ENCODE results near the gene JAKMIP1. TPM values are rescaled to one million over a fixed set of nuclear protein-coding genes. Genes with fewer than 3 reads are reported as not detected.

Gene JAKMIP1
- total and polyA plus RNA-seq, 2 of the 13 experiments (the other 11 are each of a cell fraction or from before 2014, with no cell fraction given) = not detected

GRCh38 chr4:6141554-6141953, 58.8 kb downstream of the JAKMIP1 start:
- WGBS (ENCODE audit: low lambda C conversion rate) = 49% methylated on average over 9 of the region's 9 CpGs
- Histone ChIP-seq H3K79me2 (ENCODE audit: insufficient read depth, low read length) (no peaks in the 10 kb centered on the region), H3K27me3 (ENCODE audit: control insufficient read depth in 1 of 2, insufficient read depth in 2 of 2, low read length in 2 of 2) (no peaks in the 10 kb centered on the region; a peak in 1 of 5 replicates), H3K9ac (ENCODE audit: insufficient read depth, low read depth, low read length) (no peak overlapping the region), H3K4me2 (ENCODE audit: low read depth, low read length) (no peak overlapping the region), H2AFZ (ENCODE audit: low read length) (no peak overlapping the region), H3K9me3 (ENCODE audit: low read length) (no peaks in the 10 kb centered on the region), H3K36me3 (replicated peaks in 1 of 2; ENCODE audit: control insufficient read depth in 1 of 2, insufficient read depth in 2 of 2, low read length in 2 of 2) (no peaks in the 10 kb centered on the region), H3K27ac (ENCODE audit: extremely low read length, insufficient read depth, low read length) (no peak overlapping the region), H3K4me3 (replicated peaks in 1 of 3; ENCODE audit: insufficient read depth in 1 of 3, low read depth in 2 of 3, low read length in 3 of 3) (no peak overlapping the region), H4K20me1 (ENCODE audit: insufficient read depth, low read length) (no peaks in the 10 kb centered on the region), H3K4me1 (ENCODE audit: insufficient read depth, low read length) (no peaks in the 10 kb centered on the region)
- POLR2A ChIA-PET = no interaction called here
- in situ Hi-C loops (cut with HindIII; ENCODE audit: extremely low pct_ligation_motif_present, low pct_unique_long_range_greater_than_20kb) = no loop called here
- FAIRE-seq = no peak
- BruUV-seq (replicated peaks) = no TSS peak
- ATAC-seq = no peak
- no peak for DNase-seq (ENCODE audit: low spot score)
- intact Hi-C loops (cut with micrococcal nuclease; ENCODE audit: unreplicated experiment) = no loop called here
- CTCF ChIA-PET (ENCODE audit: low intra/inter-chr PET ratio, low total read pairs) = no interaction called here
- no peak for TF ChIP-seq ZEB1 (IDR thresholded peaks at IDR 0.05; ENCODE audit: insufficient replicate concordance, low read depth)
- TF ChIP-seq CBFB (CRISPR knock-in tag; IDR thresholded peaks at IDR 0.05) = no peak
- TF ChIP-seq FOXK2 (IDR thresholded peaks at IDR 0.05) = no peak
- TF ChIP-seq PAXIP1 (CRISPR knock-in tag; conservative IDR thresholded peaks at IDR 0.05) = no peak
- no peak for TF ChIP-seq FOXM1 (CRISPR knock-in tag; IDR thresholded peaks at IDR 0.05)
- no peak for TF ChIP-seq MYNN (CRISPR knock-in tag; IDR thresholded peaks at IDR 0.05; ENCODE audit: low read depth)
- TF ChIP-seq ZNF557 (CRISPR knock-in tag; IDR thresholded peaks at IDR 0.05) = no peak
- TF ChIP-seq ZNF768 (CRISPR knock-in tag; IDR thresholded peaks at IDR 0.05) = no peak
- no peak for TF ChIP-seq BORCS8-MEF2B (CRISPR knock-in tag; IDR thresholded peaks at IDR 0.05)
- TF ChIP-seq TARDBP (CRISPR knock-in tag; IDR thresholded peaks at IDR 0.05) = no peak
- TF ChIP-seq ARID4A (CRISPR knock-in tag; IDR thresholded peaks at IDR 0.05; ENCODE audit: borderline replicate concordance) = no peak
- no peak for TF ChIP-seq PRDM10 (CRISPR knock-in tag; IDR thresholded peaks at IDR 0.05; ENCODE audit: low read depth)
- TF ChIP-seq ZNF720 (CRISPR knock-in tag; IDR thresholded peaks at IDR 0.05) = no peak
